Body of pancreas (tissue), 4 donors: ENCODE results near the gene NFU1. TPM values are rescaled to one million over a fixed set of nuclear protein-coding genes. Genes with fewer than 3 reads are reported as not detected.

Source experiments
- ATAC-seq: fragments of 150-250 bp; one replicate; pipeline ENCODE4 v1.9.1; 2016
- DNase-seq, 4 donors: peaks; one replicate each; pipeline ENCODE4 v3.0.0-alpha.2; 2019
- H3K27ac ChIP-seq, 4 donors: fragments of 200-600 bp; sonication (generic); 1 replicate in 3 of 4; 2 replicates in 1 of 4; pipeline versions ENCODE4 v1.5.1 to v1.6.1; 2016 to 2019; ENCODE audit warnings: mild to moderate bottlenecking in 1 of 4, mixed read lengths in 1 of 4, moderate library complexity in 1 of 4
- H3K27me3 ChIP-seq, 2 donors: fragments of 200-600 bp; sonication (generic); one replicate each; pipeline ENCODE4 v1.6.0; 2016; ENCODE audit warnings: mild to moderate bottlenecking in 1 of 2
- H3K36me3 ChIP-seq, 2 donors: fragments of 200-600 bp; sonication (generic); replicated peaks in 1 of 2; 2 replicates each; pipeline ENCODE4 v1.5.1; 2016; ENCODE audit warnings: low read depth in 2 of 2; ENCODE audit not compliant: insufficient read depth in 1 of 2
- H3K4me1 ChIP-seq: fragments of 200-600 bp; sonication (generic); one replicate; pipeline ENCODE4 v1.6.0; 2016
- H3K4me3 ChIP-seq, 2 donors: fragments of 200-600 bp; sonication (generic); 1 replicate in 1 of 2; 2 replicates in 1 of 2; pipeline ENCODE4 v1.5.1; 2016 to 2019
- H3K9me3 ChIP-seq, 3 donors: fragments of 200-600 bp; sonication (generic); 1 replicate in 2 of 3; 2 replicates in 1 of 3; pipeline ENCODE4 v1.5.1; 2016
- CTCF ChIP-seq, 7 experiments: fragments of 450-650 bp in 4 of 7; fragments of 200-600 bp in 3 of 7; sonication (generic) in 3 of 7; IDR thresholded peaks; one replicate each; pipeline ENCODE4 v1.5.1; 2016 to 2019; ENCODE audit warnings: antibody characterized with exemption in 7 of 7
- POLR2A ChIP-seq, 3 donors: fragments of 450-650 bp; IDR thresholded peaks; one replicate each; pipeline ENCODE4 v1.6.1; 2016; ENCODE audit warnings: antibody characterized with exemption in 3 of 3, mild to moderate bottlenecking in 2 of 3
- WGBS, 2 donors: methylation state at CpG; one replicate each; pipeline ENCODE4 v1.1.5; 2017; 5-methylcytosine and 5-hydroxymethylcytosine counted together
- intact Hi-C: fragments of 100-400 bp; cut with DNase I; formaldehyde crosslinking; loops from one replicate; pipeline ENCODE4 v1.15.1; 2023
- total RNA-seq, 2 donors: library from RNA; depleted of rRNA; stranded (reverse); fragments of >200 nt; gene quantifications; one replicate each; pipeline ENCODE4 v1.1.0, GENCODE V29; 2016

Gene NFU1
- total RNA-seq, 2 donors from 2014 or later = 12.9 to 29.1 TPM

- no peak overlapping the region for H3K4me3 ChIP-seq
- DNase-seq = no peak
- 71 to 73% methylated on average over 14 of the region's 14 CpGs for WGBS, 2 donors
- H3K27ac ChIP-seq = peak overlapping the region; percentile 50 to 96 (median 87)
- intact Hi-C loops = no loop called here
- no peak for ATAC-seq
- no peaks in the 10 kb centered on the region for H3K36me3 ChIP-seq
- H3K27me3 ChIP-seq = no peaks in the 10 kb centered on the region
- no peaks in the 10 kb centered on the region for H3K9me3 ChIP-seq
- TF ChIP-seq CTCF (IDR thresholded peaks at IDR 0.05) (no peak), POLR2A (IDR thresholded peaks at IDR 0.05) (no peak)
- peaks cover 36% of the 10 kb centered on the region for H3K4me1 ChIP-seq
These were observed 49.3 kb downstream of the NFU1 start for GRCh38 chr2:69387770-69388481.

GRCh38 chr2:69386789-69387734 is 50.2 kb downstream of the NFU1 start, which contains the start of gene GFPT1:
GFPT1 (minus strand) TSS chr2:69387227; CDS start chr2:69387071, 156 bp downstream.
- intact Hi-C loops = no loop called here
- Histone ChIP-seq H3K9me3 (no peaks in the 10 kb centered on the region), H3K4me1 (peaks cover 45% of the 10 kb centered on the region), H3K36me3 (no peaks in the 10 kb centered on the region), H3K27me3 (no peaks in the 10 kb centered on the region), H3K27ac (peak within 1 kb of the TSS; percentile 84 to 96 (median 88)), H3K4me3 (peak within 1 kb of the TSS; percentile 86 to 97)
- no peak for TF ChIP-seq CTCF (IDR thresholded peaks at IDR 0.05)
- TF ChIP-seq POLR2A (IDR thresholded peaks at IDR 0.05) = peak; percentile 79 to 90 (median 87)
- WGBS, 2 donors = 0% methylated on average over 32 to 72 of the region's 97 CpGs
- peak; percentile 97 to 98 (median 97) for DNase-seq
- ATAC-seq = peak; percentile 98

- DNase-seq (no peak), ATAC-seq (no peak)
- Histone ChIP-seq H3K4me1 (peaks cover 50% of the 10 kb centered on the region), H3K27ac (peak overlapping the region; percentile 84 to 96 (median 88)), H3K4me3 (peak overlapping the region; percentile 86 to 97), H3K9me3 (no peaks in the 10 kb centered on the region), H3K36me3 (no peaks in the 10 kb centered on the region), H3K27me3 (no peaks in the 10 kb centered on the region)
- TF ChIP-seq POLR2A (IDR thresholded peaks at IDR 0.05) (no peak), CTCF (IDR thresholded peaks at IDR 0.05) (no peak)
- intact Hi-C loops = no loop called here
- WGBS, 2 donors = 2 to 5% methylated on average over 6 of the region's 6 CpGs
These were observed 50.9 kb downstream of the NFU1 start for GRCh38 chr2:69386360-69386759.

- H3K36me3 ChIP-seq = no peaks in the 10 kb centered on the region
- ATAC-seq (no peak), DNase-seq (no peak)
- peak overlapping the region in 1 of 2 donors; percentile 97 for H3K4me3 ChIP-seq
- no peaks in the 10 kb centered on the region for H3K27me3 ChIP-seq
- intact Hi-C loops = no loop called here
- H3K9me3 ChIP-seq = no peaks in the 10 kb centered on the region
- TF ChIP-seq POLR2A (IDR thresholded peaks at IDR 0.05) (no peak), CTCF (IDR thresholded peaks at IDR 0.05) (no peak)
- peaks cover 48% of the 10 kb centered on the region for H3K4me1 ChIP-seq
- peak overlapping the region in 3 of 4 donors; percentile 84 to 96 (median 90) for H3K27ac ChIP-seq
- 24 to 25% methylated on average over 8 of the region's 8 CpGs for WGBS, 2 donors
These were observed 51.6 kb downstream of the NFU1 start for GRCh38 chr2:69385443-69386151.
